Ovary (tissue), 9 donors: Measurements from ENCODE around the gene ZNRD2. TPM values are rescaled to one million over a fixed set of nuclear protein-coding genes. Genes with fewer than 3 reads are reported as not detected.

ENCODE experiments used
- DNase-seq, 5 donors: peaks; one replicate each; pipeline ENCODE4 v3.0.0-alpha.2; 2019 to 2020
- H3K27ac ChIP-seq, 2 donors: fragments of 200-600 bp; one replicate each; pipeline versions ENCODE4 v1.5.1 to v1.8.0; 2019 to 2022
- H3K27me3 ChIP-seq: fragments of 200-600 bp; one replicate; pipeline ENCODE4 v1.8.0; 2022
- H3K36me3 ChIP-seq: fragments of 200-600 bp; sonication (generic); one replicate; pipeline ENCODE4 v1.5.1; 2019
- H3K4me1 ChIP-seq: one replicate; pipeline ENCODE4 v1.8.1; 2013; ENCODE audit warnings: mild to moderate bottlenecking, moderate library complexity; ENCODE audit not compliant: insufficient read depth
- H3K4me3 ChIP-seq: fragments of 200-600 bp; sonication (generic); one replicate; pipeline ENCODE4 v1.5.1; 2017
- H3K9me3 ChIP-seq, 2 donors: fragments of 200-600 bp in 1 of 2; sonication (generic) in 1 of 2; one replicate each; pipeline versions ENCODE4 v1.5.1 to v1.8.1; 2013 to 2019; ENCODE audit warnings: mild to moderate bottlenecking in 1 of 2, moderate library complexity in 1 of 2
- CTCF ChIP-seq, 3 donors: fragments of 450-650 bp in 2 of 3; fragments of 200-600 bp in 1 of 3; IDR thresholded peaks; one replicate each; pipeline versions ENCODE4 v1.5.1 to v1.8.0; 2016 to 2022; ENCODE audit warnings: antibody characterized with exemption in 3 of 3, mild to moderate bottlenecking in 1 of 3
- EP300 ChIP-seq: sonication (generic); formaldehyde crosslinking; IDR thresholded peaks from one replicate; pipeline ENCODE4 v1.6.1; 2017; ENCODE audit warnings: antibody characterized with exemption
- POLR2A ChIP-seq: fragments of 450-650 bp; IDR thresholded peaks from one replicate; pipeline ENCODE4 v1.6.1; 2017; ENCODE audit warnings: antibody characterized with exemption, mild to moderate bottlenecking, moderate library complexity
- WGBS, 3 donors: extraction: QIAGEN DNeasy Blood & Tissue Kit in 1 of 3; methylation state at CpG; one replicate each; pipeline versions ENCODE4 v1.1.5 to v1.1.7; 2013 to 2017; 5-methylcytosine and 5-hydroxymethylcytosine counted together
- intact Hi-C, 4 donors: fragments of 100-400 bp; cut with DNase I; formaldehyde crosslinking; loops; one replicate each; pipeline versions ENCODE4 v1.11.0 to v1.15.1; 2022 to 2023
- polyA plus RNA-seq, 2 donors: library from polyadenylated mRNA; stranded (reverse); fragments of 200-250 nt in 1 of 2; fragments of 350-450 nt in 1 of 2; fragmentation: Illumina TruSeq in 1 of 2; extraction: RNeasy Lipid Tissue Mini Kit (QIAGEN cat#74804) in 1 of 2; gene quantifications; one replicate each; pipeline ENCODE4 v1.2.3, GENCODE V29; 2013 to 2014
- total RNA-seq, 7 donors: library from RNA; depleted of rRNA in 2 of 7; stranded (reverse); fragments of >200 nt in 2 of 7; fragmentation: NEBNext Ultra II Directional in 3 of 7; extraction: Animal tissue kit (Norgen Biotek cat#: 25700) in 3 of 7; gene quantifications; one replicate each; pipeline versions ENCODE4 v1.1.0 to v1.2.4, GENCODE V29; 2016 to 2023
- donor health status: DM: no; HTN: no; CAD: no; lungs with moderate emphysema.
- donor health status: DM: no; HTN: no; CAD: no.
- donor health status: Bipolar disorder and iron deficiency.
- donor health status: DM: yes; HTN: yes; CAD: no.
- donor health status: DM: no; HTN: no; CAD: no.
- donor health status: DM: yes; HTN: yes; CAD: no.

The ZNRD2 gene
- total and polyA plus RNA-seq, 9 donors = 2.3 to 61.8 (median 39.2) TPM

GRCh38 chr11:65557280-65558001 is 12.8 kb upstream of the ZNRD2 start:
- DNase-seq = peak; percentile 54 to 77 (median 67)
- no peaks in the 10 kb centered on the region for H3K36me3 ChIP-seq
- H3K4me1 ChIP-seq = peaks cover 32% of the 10 kb centered on the region
- no peak for TF ChIP-seq POLR2A
- no peak for TF ChIP-seq EP300
- TF ChIP-seq CTCF (IDR thresholded peaks at IDR 0.05) = no peak
- intact Hi-C loops = loop anchor here in 1 of 4 donors (2.0 kb wide), 1 partner anchor 15 kb away; no protein-coding TSS in a partner anchor
- H3K9me3 ChIP-seq = no peaks in the 10 kb centered on the region
- WGBS, 3 donors = 1 to 5% (median 2%) methylated on average over 19 to 46 of the region's 47 CpGs
- H3K4me3 ChIP-seq = peak overlapping the region; percentile 55
- no peaks in the 10 kb centered on the region for H3K27me3 ChIP-seq
- H3K27ac ChIP-seq = peak overlapping the region; percentile 95 to 100

GRCh38 chr11:65558002-65558929 is 12.0 kb upstream of the ZNRD2 start, which contains the start of gene LTBP3:
Gene LTBP3, minus strand, starts transcription at chr11:65558359. Its CDS starts 400 bp downstream, at chr11:65557959.
- TF ChIP-seq POLR2A = peak; percentile 26
- no peak for TF ChIP-seq CTCF (IDR thresholded peaks at IDR 0.05)
- TF ChIP-seq EP300 = no peak
- H3K4me3 ChIP-seq = peak within 1 kb of the TSS; percentile 55
- H3K4me1 ChIP-seq = peaks cover 32% of the 10 kb centered on the region
- H3K27me3 ChIP-seq = no peaks in the 10 kb centered on the region
- no peaks in the 10 kb centered on the region for H3K36me3 ChIP-seq
- 0 to 1% (median 0%) methylated on average over 52 to 79 of the region's 79 CpGs for WGBS, 3 donors
- peak; percentile 85 to 90 (median 88) for DNase-seq
- intact Hi-C loops = no loop called here
- H3K27ac ChIP-seq = peak within 1 kb of the TSS; percentile 95 to 100
- no peaks in the 10 kb centered on the region for H3K9me3 ChIP-seq

DNA sequence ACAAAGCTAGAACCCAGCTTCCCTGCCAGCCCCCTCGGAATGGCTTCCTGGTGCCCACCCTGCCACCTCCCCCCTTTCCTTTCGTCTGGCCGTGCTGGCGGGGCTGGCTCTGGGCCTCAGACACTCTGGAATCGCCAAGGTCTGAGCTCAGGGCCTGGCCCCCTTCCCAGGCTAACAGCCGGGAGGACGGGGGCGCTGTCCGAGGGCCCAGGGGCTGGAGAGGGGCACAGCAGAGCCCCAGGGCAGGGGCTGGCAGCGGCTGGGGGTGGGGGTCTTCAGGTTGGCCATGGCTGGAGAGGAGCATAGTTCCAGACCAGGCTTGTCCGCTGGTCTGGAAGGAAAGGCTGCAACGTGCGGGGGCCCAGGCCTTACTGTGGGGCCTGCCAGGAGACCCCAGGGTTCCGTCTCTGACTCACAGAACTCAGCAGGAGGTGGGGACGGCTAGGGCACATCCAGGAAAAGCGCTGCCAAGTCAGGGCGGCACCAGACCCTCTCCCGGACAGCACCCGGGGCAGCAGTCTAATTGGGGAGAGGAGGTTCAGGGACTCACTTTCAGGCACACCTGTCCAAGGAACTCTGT is 11.3 kb upstream of the ZNRD2 start:
- WGBS, 3 donors = 16 to 25% (median 21%) methylated on average over 11 to 19 of the region's 19 CpGs
- H3K27me3 ChIP-seq = no peaks in the 10 kb centered on the region
- no peak for TF ChIP-seq POLR2A
- TF ChIP-seq CTCF (IDR thresholded peaks at IDR 0.05) = no peak
- TF ChIP-seq EP300 = no peak
- H3K4me3 ChIP-seq = peak overlapping the region; percentile 55
- H3K27ac ChIP-seq = peak overlapping the region; percentile 95 to 100
- intact Hi-C loops = no loop called here
- peaks cover 32% of the 10 kb centered on the region for H3K4me1 ChIP-seq
- peak; percentile 83 to 91 (median 89) for DNase-seq
- H3K9me3 ChIP-seq = no peaks in the 10 kb centered on the region
- H3K36me3 ChIP-seq = no peaks in the 10 kb centered on the region

GRCh38 chr11:65559535-65559934 is 10.7 kb upstream of the ZNRD2 start:
- Histone ChIP-seq H3K9me3 (no peaks in the 10 kb centered on the region), H3K36me3 (no peaks in the 10 kb centered on the region), H3K27me3 (no peaks in the 10 kb centered on the region), H3K4me1 (peaks cover 32% of the 10 kb centered on the region), H3K4me3 (no peak overlapping the region), H3K27ac (peak overlapping the region; percentile 95 to 100)
- intact Hi-C loops = no loop called here
- DNase-seq = peak in 1 of 5 donors; percentile 48
- WGBS, 3 donors = 56 to 60% (median 58%) methylated on average over 5 of the region's 5 CpGs
- no peak for TF ChIP-seq CTCF (IDR thresholded peaks at IDR 0.05)
- no peak for TF ChIP-seq POLR2A
- TF ChIP-seq EP300 = no peak
